ENCODE results near the gene LRRC70.

LRRC70 gene

GRCh38 chr5:62575489-62575888 is 3.1 kb upstream of the LRRC70 start:
- TF ChIP-seq CTCF (IDR thresholded peaks at IDR 0.05; ENCODE audit: low read depth, low read length) = no peak
- DNase-seq (ENCODE audit: extremely low read depth, low read depth) = no peak

- TF ChIP-seq CTCF (IDR thresholded peaks at IDR 0.05; ENCODE audit: low read depth, low read length) = no peak
- DNase-seq (ENCODE audit: extremely low read depth, low read depth) = no peak
Measured at GRCh38 chr5:62576570-62577170, 1.9 kb upstream of the LRRC70 start.

- TF ChIP-seq CTCF (IDR thresholded peaks at IDR 0.05; ENCODE audit: low read depth, low read length) = no peak
- no peak for DNase-seq (ENCODE audit: extremely low read depth, low read depth)
Measured at GRCh38 chr5:62577488-62577887, 1.1 kb upstream of the LRRC70 start.

GRCh38 chr5:62579761-62580160 is 1.1 kb downstream of the LRRC70 start:
- DNase-seq (ENCODE audit: extremely low read depth, low read depth) = no peak
- no peak for TF ChIP-seq CTCF (IDR thresholded peaks at IDR 0.05; ENCODE audit: low read depth, low read length)

- no peak for DNase-seq (ENCODE audit: extremely low read depth, low read depth)
- no peak for TF ChIP-seq CTCF (IDR thresholded peaks at IDR 0.05; ENCODE audit: low read depth, low read length)
Measured at GRCh38 chr5:62581836-62582597, 3.4 kb downstream of the LRRC70 start.

- DNase-seq (ENCODE audit: extremely low read depth, low read depth) = no peak
- TF ChIP-seq CTCF (IDR thresholded peaks at IDR 0.05; ENCODE audit: low read depth, low read length) = no peak
Measured at GRCh38 chr5:62584391-62584790, 5.8 kb downstream of the LRRC70 start.

- no peak for TF ChIP-seq CTCF (IDR thresholded peaks at IDR 0.05; ENCODE audit: low read depth, low read length)
- no peak for DNase-seq (ENCODE audit: extremely low read depth, low read depth)
Measured at GRCh38 chr5:62585306-62585705, 6.7 kb downstream of the LRRC70 start.

All from AG09319 (cell line).